ENCODE data around the gene KCNIP3.

Gene KCNIP3

DNA sequence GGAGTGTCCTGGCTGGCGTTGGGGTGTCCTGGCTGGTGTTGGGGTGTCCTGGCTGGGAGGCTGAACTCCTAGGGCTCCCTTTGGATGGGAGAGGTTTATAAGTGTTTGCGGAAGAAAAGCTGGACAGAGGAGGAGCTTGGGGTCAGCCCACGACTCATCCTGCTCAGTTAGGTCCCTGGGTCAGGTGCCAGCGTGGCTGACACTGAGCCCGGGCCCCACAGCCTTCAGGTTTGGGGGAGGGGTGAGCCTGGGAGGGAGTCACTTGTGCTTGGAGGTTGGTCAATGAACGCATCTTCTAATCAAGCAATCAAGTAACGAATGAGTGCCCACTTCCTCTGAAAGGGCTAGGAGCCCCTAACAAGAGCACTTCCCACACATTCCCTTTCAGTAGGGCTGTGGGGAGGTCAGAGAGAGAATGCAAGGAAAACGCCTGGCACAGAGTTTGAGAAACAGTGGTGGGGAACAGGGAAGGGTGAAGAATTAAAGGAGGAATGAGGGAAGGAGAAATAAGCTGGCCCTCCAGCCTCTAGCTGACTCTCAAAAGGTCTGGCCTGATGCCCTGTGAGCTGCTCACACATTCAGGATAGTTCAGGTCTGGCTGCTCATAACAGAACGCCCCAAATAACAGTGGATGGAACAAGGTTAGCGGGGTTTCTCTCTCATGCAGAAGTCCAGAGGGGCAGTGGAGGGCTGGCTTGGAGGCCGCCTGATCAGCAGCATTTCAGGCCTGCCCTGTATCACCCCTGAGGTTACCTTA, 670 bp downstream of the KCNIP3 start:
- no peak for DNase-seq

DNA sequence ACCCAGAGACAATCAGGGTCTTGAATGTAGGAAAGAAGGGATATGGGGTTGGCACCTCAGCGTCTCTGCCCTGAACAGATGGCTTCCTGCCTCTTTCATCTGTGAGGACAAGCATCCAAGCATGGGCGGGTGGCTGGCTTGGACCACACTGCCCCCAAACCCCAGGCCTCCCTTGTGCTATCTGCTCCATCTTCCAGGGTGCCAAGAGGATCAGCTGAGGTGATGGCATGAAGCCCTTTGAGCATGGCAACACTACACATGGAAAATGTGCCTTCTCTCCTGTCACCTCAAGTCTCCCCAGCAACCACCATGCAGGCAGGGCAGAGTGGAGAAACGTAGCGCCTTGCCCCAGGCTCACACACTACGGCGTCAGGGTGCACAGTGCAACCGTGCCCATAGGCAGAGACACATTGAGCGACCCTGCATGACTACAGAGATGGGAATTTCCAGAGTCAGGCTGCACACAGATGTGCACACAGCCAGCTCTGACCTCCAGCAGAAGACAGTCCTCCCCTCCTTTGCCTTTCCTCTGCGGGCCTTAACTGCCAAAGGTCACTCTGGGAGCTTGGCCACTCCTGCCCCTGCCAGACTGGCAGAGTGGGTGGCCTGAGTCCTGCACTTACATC, 1.5 kb downstream of the KCNIP3 start:
- DNase-seq, result no peak

DNA sequence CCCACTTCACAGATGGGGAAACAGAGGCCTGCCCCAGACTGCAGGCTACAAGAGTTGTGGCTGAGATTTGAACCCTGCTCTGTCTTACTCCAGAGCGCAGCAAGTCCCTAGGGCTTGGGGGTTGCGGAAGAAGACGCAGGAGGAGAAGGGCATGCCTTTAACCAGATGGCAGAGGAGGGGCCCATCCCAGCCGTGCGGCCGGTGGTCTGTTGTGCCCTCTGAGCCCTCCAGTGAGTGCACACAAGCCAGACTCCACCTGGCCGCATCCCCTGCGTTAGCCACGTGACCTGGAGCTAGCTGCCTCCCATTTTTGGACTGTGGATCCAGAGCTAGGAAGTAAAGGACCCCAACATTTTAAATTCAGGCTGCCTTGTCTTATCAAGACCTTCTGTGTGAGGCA, 2.8 kb downstream of the KCNIP3 start:
- no peak for DNase-seq

DNA sequence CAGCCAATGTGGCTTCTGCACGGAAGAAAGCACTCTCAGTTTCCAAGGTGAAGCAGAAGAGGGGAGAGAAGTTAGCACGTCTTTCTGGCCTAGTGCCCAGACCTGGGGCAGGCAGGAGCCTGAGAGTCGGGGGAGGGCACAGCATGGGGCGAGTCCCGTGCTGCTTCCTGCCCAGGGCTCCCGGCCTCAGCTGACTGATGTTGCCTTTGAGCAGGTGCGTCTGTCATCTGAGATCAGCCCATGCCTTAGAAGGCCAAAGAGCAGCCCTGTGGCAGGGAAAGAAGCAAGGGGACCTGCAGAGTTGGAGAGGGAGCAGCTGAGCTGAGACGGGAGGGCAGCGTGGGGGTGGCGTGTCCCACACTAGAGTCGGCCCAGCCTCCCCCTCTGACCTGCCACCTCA, 3.3 kb downstream of the KCNIP3 start:
- DNase-seq, result peak; percentile 81

DNA sequence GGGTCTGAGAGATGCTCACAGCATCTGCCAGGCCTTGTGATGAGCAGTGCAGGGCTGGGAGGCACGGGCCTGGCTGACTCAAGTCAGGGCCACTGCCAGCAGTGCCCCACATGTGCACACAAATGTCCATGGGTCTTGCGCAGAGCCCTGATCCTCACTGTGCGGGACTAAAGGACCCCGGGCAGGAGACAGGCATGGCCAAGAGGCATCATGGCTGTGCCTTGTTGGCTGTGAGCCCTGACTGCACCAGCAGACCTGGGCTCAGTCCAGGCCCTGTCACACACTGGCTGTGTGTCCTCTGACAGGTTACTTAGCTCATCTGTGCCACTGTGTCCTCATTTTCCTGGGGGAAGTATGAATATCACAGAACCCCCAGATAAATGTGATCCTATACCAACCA, 4.0 kb downstream of the KCNIP3 start:
- no peak for DNase-seq

DNA sequence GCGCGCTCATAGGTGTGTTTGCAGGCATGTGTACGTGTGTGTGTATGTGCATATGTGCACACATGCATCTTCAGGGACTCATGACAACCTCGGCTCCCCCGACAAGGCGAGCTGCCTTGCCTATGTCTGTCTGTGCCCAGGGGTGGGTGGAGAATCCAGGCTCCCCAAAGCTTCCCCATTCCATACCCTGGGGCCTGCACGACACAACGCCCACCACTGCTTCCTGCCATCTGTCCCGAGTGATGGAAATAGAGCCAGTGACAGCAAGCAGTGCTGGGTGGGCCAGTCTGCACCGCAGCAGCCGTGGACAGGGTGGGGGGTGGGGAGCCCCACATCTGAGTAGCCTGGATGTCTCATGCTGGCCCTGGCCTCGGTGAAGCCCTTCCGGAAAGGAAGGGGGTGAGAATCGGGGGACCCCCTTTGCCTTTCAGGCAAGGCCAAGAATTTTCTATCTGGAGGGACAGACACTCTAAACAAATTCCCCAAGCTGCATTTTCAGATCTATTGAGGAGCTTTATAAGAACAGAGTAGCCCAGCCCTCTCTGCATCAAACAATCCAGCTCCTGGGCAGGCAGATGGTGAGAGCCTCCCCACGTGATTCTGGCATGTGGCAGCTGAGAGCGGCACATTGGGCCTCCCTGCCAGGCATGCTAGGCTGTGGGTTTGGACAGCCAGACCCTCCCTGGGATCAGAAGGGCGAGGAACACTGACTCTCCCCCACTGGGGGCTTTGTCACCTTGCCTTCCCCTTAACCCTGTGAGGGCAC, 4.9 kb downstream of the KCNIP3 start:
- DNase-seq, result no peak

DNA sequence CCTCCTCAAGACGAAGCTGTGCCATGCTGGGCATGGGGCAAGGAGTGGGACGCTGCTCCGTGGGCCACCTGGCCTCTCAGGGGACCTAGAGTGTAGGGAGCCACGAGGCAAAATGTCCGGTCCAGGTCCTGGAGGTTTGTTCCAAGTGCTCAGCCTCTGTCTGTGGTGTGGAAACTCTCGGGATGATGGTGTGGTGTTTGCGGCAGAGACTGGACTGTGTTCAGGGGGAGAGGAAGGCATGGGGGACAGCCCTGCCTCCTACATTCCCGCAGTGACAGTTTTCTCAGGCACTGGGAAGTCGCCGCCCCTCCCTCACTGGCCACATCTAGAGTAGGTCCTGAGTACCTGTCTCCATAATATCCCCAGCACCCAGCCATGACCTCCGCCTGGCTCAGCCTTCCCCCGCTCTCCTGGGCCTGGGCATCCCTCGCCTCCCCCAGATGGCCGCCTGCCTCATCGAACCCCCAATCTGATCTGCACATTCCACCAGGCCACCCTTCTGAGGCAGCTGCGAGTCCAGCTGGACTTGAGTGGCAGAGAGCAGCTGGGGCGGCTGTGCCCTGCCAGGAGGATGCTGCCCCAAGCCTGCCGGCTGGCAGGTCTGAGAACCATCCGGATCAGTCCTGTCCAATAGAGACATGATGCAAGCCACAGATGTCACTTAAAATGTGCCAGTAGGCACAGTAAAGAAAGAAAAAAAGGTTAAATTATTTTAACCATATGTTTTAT, 6.2 kb downstream of the KCNIP3 start:
- DNase-seq, result no peak

DNA sequence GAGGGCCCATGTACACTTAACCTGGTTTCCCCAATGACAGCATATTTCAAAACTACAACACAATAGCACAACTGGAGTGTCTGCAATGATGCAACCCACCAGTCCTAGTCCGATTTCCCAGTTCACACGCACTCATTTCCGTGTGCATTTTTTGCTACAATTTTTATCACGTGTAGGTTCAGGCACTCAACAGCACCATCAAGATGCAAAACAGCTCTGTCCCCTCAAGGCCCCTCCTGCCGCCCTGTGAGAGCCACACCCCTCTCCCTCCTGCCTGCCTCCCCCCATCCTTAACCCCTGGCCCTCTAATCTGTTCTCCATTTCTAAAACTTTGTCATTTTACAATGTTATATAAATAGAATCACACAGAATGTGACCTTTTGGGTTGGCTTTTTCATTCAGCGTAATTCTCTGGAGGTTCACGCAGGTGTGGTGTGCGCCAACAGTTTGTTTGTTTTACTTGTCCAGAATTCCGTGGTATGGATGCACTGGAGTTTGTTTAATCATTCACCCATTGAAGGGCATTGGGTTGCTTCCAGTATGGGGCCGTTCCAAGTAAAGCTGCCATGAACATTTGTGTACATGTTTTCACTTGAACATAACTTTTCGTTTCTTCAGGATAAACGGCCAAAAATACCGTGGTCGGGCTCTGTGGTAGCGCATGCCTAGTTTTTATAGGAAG, 8.4 kb downstream of the KCNIP3 start:
- DNase-seq, result no peak

DNA sequence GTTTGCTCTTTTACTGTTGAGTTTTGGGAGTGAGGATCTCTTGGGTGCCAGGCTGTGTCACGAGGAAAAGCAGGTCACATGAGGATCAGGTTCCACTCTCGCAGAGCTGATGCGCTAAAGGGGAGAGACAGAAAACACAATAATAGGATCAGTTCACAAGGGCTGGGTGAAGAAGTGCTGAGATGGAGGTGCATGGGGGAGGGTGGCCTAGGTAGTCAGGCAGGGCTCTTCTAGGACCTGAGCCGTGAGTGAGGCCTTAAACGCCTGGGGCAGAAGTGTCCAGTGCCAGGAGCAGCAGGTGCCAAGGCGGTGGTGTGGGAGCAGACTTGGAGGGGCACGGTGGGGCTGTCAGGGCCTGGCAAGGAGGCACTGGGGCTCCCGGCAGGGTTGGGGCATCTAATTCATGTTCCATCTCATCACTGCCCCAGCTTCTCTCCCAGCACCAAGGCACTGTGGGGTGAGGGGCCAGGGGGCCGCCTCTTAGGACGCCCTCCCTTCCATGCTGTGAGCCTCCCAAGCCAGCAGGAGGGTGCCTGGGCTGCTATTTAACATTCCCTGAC, 9.3 kb downstream of the KCNIP3 start:
- DNase-seq, result no peak

DNA sequence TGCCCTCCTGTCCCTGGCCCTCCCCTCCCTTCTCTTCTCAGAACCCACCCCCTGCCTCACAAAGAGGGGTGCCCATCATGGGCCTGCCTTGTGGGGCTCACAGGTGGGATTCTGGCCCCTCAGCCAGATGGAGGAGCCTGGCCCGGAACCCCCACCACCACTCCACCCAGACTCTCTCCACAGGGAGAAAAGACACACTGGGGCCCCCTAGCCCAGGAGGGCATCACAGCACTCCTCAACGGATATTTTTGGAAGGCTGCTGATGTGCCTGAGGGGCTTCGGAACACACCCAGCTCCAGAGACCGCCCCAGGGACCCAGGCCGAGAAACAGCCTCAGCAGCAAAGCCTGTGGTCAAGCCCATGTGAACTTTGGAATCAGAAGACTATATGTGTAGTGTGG, 9.9 kb downstream of the KCNIP3 start:
- DNase-seq, result no peak

DNA sequence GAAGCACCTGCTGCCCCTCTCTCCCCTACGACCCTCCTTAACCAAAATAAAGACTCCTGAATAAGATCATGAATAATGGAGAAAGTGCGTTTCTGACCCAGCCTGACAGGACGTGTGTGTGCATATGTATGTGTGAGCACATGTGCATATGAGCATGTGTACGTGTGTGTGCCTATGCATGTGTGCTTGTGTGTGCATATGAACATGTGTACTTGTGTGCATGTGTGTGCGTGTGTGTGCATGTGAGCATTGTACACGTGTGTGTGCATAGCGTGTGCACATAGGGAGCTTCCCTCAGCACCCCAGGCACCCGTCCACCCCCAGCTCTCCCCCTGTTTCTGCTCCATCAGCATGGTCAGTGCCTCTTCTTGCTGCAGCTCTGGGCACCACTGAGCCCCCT, 10.7 kb downstream of the KCNIP3 start:
- DNase-seq, result no peak

DNA sequence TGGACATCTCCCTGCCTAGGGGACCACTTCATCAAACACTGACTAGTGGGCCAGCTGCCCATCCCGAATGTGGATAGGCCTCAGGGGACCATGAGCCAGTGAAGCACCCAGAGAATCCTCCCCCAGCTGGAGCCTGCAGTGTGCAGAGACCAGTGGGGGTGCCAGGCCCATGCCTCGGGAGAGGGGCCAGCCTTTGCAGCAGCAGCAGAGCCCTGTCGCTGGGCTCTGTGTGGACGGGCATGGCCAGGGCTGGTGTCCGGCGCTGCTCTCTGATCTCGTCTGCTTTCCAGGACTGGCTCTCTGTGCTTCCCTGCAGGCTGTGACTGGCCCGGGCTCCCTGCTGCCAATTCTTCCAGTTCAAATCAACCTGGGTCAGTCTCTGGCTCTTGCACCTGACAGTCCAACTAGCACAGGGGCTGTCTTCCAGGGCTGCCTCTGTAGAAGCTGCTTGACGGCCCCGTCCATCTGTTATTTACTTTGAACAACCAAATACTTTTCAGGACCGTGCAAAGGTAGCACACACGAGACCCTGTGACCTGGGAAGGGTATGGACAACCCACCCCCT, 11.4 kb downstream of the KCNIP3 start:
- DNase-seq, result no peak

DNA sequence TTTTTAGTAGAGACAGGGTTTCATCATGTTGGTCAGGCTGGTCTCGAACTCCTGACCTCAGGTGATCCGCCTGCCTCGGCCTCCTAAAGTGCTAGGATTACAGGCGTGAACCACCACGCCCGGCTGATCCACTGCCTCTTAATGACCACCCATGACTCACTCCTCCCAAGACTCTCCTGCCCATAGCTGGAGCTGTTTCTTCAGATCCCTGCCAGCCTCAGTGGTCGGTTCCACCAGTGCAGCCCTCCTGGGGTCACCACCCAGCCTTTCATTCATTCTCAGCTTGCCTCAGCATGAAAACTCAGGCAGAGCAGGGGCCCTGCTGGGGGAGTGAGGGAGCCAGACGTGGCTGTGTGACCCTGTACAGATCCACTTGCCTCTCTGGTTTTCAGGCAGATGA, 12.5 kb downstream of the KCNIP3 start:
- no peak for DNase-seq

DNA sequence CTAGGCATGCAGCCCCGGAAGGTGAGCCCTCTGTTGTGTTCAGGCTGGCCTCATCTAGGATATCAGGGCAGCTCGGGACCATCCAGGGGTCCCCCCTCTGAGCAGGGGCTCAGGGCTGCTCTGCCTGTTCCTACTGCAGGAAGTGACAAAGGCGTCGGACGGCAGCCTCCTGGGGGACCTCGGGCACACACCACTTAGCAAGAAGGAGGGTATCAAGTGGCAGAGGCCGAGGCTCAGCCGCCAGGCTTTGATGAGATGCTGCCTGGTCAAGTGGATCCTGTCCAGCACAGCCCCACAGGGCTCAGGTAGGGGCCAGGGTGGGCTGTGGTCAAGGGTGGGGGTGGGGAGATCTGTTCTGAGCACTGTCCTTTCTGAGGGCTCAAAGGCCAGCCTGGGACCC, 13.1 kb downstream of the KCNIP3 start:
- no peak for DNase-seq

DNA sequence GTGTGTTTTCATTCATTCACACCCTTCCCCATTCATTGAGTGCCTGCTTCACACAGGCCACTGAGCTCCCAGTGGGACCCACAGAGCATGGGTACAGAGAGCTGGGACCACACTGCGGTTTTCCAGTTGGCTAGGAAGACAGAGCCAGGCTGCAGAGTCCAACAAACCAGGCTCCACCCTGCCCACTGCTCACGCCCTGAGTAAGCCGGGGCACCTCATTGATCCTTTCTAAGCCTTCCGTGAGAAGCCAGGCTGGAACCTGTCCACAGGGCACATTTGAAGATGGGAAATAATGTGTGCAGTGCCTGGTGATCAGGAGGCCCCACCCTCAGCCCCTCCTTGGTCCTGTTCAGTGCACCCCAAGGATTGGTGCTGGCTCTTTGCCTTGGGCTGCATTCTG, 13.5 kb downstream of the KCNIP3 start:
- DNase-seq, result no peak

DNA sequence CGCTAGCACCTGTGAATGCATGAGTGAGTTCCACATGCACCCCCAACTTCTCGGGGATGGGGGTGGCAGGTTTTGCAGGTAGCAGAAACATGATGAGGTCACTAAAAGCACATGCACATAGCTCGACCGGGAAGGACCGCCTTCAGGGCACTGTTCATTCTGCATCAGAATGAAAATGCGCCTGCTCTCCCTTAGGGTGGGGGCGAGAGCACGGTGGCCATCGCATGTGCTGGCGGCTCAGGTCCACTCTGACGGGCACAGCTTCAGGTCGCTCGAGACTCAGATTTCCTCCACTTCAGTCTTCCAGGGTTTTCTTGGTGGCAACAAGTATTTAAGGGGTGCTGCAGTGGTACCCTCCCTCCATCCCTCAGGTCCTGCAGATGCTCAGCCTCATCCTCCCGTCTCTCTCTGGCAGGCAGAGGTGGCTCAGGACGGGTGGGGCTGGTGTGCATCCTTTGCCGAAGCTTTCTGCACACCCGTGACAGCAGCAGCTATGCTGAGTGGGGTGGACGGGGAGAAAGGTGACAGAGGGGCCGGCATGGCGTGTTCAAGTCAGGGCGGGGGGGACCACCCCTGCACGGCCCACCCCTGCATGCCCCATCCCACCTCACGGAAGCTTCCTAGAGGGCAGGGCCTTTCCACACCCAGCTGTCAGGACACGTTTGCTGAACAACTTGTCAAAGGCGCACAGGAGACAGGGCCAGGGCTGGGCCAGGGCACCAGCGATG, 14.8 kb downstream of the KCNIP3 start:
- no peak for DNase-seq

DNA sequence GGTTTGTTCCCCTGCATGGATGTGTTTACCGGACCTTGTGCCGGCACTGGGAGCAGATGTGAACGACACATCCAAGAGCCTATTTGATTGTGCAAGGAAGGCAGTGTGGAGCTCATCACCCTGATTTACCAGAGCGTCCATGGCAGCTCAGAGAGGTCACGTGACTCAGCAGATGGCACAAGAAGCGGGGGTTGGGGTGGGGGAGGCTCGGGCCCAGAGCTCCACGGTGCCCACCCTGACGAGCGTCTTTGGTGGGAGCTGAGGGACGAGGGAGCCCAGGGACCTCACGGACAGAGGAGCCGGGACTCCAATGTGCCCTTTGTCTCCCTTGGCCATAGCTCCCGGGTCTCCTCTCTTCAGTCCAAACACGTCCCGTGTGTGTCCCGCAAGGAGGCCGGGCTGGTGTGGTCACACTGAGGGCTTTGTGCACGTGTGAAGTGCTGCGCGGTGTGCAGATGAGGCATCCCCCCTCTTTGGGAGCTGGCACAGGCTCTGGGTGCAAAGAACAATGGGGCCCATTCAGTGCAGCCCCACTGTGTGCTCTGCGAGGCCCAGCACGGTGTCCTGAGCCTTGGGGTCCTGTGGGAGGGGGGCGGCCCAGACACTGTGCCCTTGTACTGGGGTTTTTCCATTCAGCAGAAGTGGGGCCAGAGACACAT, 15.5 kb downstream of the KCNIP3 start:
- DNase-seq, result no peak

DNA sequence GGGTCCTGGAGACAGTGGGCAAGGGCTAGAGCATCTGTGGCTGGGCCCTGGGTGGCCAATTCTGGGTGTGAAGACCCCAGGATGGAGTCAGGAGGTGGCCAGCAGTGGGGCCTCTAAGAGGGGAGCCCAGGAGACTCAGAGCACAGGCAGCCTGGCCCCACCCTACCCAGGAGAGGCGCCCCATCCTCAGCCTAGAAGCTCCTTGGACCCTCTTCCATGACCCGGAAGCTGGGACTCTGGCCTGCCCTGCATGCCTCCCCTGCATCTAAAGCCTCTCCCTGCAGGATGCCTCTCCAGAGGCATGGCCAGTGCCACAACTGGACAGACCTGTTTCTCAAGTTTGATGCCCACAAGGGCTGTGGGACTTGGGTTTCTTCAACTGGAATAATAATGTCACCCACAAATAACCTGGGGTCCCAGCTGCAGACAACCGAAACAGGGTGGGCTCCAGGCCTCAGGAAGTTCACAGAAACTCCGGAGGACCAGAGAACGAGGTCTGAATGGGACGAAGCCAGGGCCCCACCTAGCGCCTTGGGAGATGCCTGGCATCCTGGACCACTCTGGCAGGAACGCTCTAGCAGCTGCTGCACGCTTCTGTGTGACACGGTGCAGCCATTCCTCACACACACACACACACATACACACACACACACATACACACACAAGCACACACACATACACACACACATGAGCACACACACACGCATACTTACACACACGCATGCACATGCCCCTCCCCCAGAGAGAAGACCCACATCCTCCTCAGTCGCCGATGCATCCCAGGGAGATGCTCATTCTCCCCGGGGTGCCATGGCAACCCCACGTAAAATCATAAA, 16.4 kb downstream of the KCNIP3 start:
- DNase-seq, result no peak

DNA sequence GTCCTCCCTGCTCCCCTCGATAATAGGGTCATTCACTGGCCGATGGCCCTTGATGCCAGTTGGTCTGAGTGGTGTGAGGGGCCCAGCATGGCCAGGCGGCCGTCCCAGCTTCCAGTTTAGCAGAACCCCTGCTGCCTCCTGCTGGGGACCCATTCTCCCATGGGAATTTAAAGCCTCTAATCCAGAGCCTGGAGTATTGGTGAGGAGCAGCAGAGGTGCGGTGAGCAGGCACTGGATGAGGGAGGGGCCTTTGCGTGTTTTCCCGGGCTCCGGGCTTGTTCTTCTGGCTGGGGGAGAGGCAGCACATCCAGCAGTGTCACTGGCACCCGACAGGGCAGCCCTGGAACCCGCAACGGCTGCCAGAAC, 17.4 kb downstream of the KCNIP3 start:
- no peak for DNase-seq

Data from NCI-H1105 (cell line).